Glomerular visceral epithelial cell (primary cell): Measurements from ENCODE around the gene GAB4.

ENCODE experiments used
- DNase-seq: peaks from one replicate; pipeline ENCODE4 v3.0.0-alpha.2; 2016; ENCODE audit errors: extremely low spot score

The GAB4 gene

GRCh38 chr22:16987822-16988221, 20.2 kb downstream of the GAB4 start:
- no peak for DNase-seq

- DNase-seq = no peak
Measured at GRCh38 chr22:16975155-16975885, 32.7 kb downstream of the GAB4 start.

- DNase-seq = no peak
Measured at GRCh38 chr22:16974298-16975084, 33.5 kb downstream of the GAB4 start.

GRCh38 chr22:16973591-16974297, 34.3 kb downstream of the GAB4 start:
- DNase-seq = no peak

- no peak for DNase-seq
Measured at GRCh38 chr22:16972311-16972710, 35.7 kb downstream of the GAB4 start.

- no peak for DNase-seq
Measured at GRCh38 chr22:16970446-16970845, 37.6 kb downstream of the GAB4 start.

GRCh38 chr22:16969508-16970327, 38.3 kb downstream of the GAB4 start:
- DNase-seq = no peak

- no peak for DNase-seq
Measured at GRCh38 chr22:16968218-16968595, 39.8 kb downstream of the GAB4 start.

GRCh38 chr22:16967453-16968217, 40.4 kb downstream of the GAB4 start:
- DNase-seq = no peak

- DNase-seq = no peak
Measured at GRCh38 chr22:16966251-16966650, 41.8 kb downstream of the GAB4 start.

- DNase-seq = no peak
Measured at GRCh38 chr22:16965560-16965959, 42.5 kb downstream of the GAB4 start.

GRCh38 chr22:16965083-16965482, 42.9 kb downstream of the GAB4 start:
- no peak for DNase-seq

- no peak for DNase-seq
Measured at GRCh38 chr22:16964366-16964765, 43.7 kb downstream of the GAB4 start.

- DNase-seq = no peak
Measured at GRCh38 chr22:16963189-16963945, 44.7 kb downstream of the GAB4 start.

- no peak for DNase-seq
Measured at GRCh38 chr22:16962501-16962900, 45.5 kb downstream of the GAB4 start.

- DNase-seq = no peak
Measured at GRCh38 chr22:16961477-16962186, 46.4 kb downstream of the GAB4 start.

- no peak for DNase-seq
Measured at GRCh38 chr22:16960884-16961249, 47.2 kb downstream of the GAB4 start.

GRCh38 chr22:16960220-16960883, 47.7 kb downstream of the GAB4 start:
- DNase-seq = no peak

- no peak for DNase-seq
Measured at GRCh38 chr22:16959345-16959930, 48.6 kb downstream of the GAB4 start.
